Activated CD8-positive, alpha-beta memory T cell treated with anti-CD3 and anti-CD28 coated beads, Interleukin-2, amount 10 ng/mL, durations not matched to agents 7 days and 5 days (primary cell): ENCODE results near the gene VKORC1L1. TPM values are rescaled to one million over a fixed set of nuclear protein-coding genes. Genes with fewer than 3 reads are reported as not detected.
"Not testable (repeated sequence)": the region's sequence is repeated elsewhere in the genome, so short reads cannot be mapped to it uniquely, and the experiment has no call there.

Experiments
- ATAC-seq: fragments of 150-1000 bp; cut with Tn5 transposase; one replicate; pipeline ENCODE4 v1.10.0; 2021; ENCODE audit warnings: moderate library complexity
- CTCF ChIA-PET: fragments of 350-600 bp; sonication (Branson Sonifier 250); formaldehyde crosslinking; loops from one replicate; lab custom pipeline; 2021; ENCODE audit warnings: antibody characterized with exemption; lab: Charles Lee
- DNase-seq: peaks from one replicate; pipeline ENCODE4 v3.0.0-alpha.2; 2020
- H3K27ac Mint-ChIP-seq: one replicate; pipeline ENCODE4 v1.8.0; 2021; ENCODE audit warnings: mild to moderate bottlenecking, mixed read lengths
- H3K27me3 Mint-ChIP-seq: one replicate; pipeline ENCODE4 v1.8.0; 2021; ENCODE audit warnings: mixed read lengths
- H3K36me3 Mint-ChIP-seq: one replicate; pipeline ENCODE4 v1.8.0; 2021; ENCODE audit warnings: mild to moderate bottlenecking, mixed read lengths
- H3K4me1 Mint-ChIP-seq: one replicate; pipeline ENCODE4 v1.8.0; 2021; ENCODE audit warnings: mixed read lengths
- H3K4me3 Mint-ChIP-seq: one replicate; pipeline ENCODE4 v1.8.0; 2021; ENCODE audit warnings: mild to moderate bottlenecking, moderate library complexity, mixed read lengths
- H3K9me3 Mint-ChIP-seq: one replicate; pipeline ENCODE4 v1.8.0; 2022; ENCODE audit warnings: low read depth, mixed read lengths
- total RNA-seq, 2 experiments: library from RNA; stranded (reverse); gene quantifications; one replicate each; pipeline ENCODE4 v1.2.3, GENCODE V29; 2021

VKORC1L1 gene
- total RNA-seq, 2 experiments from 2014 or later, result 14.1 to 20.3 TPM

- H3K36me3 Mint-ChIP-seq, result peaks cover 64% of the 10 kb centered on the region
- H3K4me1 Mint-ChIP-seq, H3K27me3 Mint-ChIP-seq, H3K9me3 Mint-ChIP-seq, ATAC-seq, H3K27ac Mint-ChIP-seq, DNase-seq, H3K4me3 Mint-ChIP-seq, CTCF ChIA-PET: not testable (repeated sequence)
Measured at GRCh38 chr7:65964671-65965070, 91.8 kb downstream of the VKORC1L1 start.

DNA sequence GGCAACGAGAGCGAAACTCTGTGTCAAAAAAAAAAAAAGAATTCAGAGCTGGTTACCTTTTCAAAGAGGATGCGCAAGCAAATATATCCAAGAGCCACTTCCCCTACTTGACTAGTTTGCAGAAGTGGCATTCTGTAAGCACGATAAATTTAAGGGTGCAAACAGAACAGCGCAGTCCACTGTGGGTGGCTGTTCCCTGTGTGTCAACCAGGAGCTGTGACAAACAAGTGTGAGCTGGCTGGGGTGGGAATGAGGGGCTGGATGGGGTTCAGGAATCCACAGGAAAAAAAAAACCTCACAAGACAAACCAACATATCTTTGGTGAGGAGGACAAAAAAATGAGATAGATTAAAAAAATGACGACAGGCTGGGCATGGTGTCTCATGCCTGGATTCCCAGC lies 93.3 kb downstream of the VKORC1L1 start:
- ATAC-seq, result no peak
- DNase-seq, result no peak
- Mint-ChIP-seq H3K4me3 (no peak overlapping the region), H3K27ac (no peak overlapping the region), H3K9me3 (no peaks in the 10 kb centered on the region), H3K4me1 (no peaks in the 10 kb centered on the region), H3K36me3 (peaks cover 65% of the 10 kb centered on the region), H3K27me3 (no peaks in the 10 kb centered on the region)
- CTCF ChIA-PET, result no interaction called here

GRCh38 chr7:65967361-65968155 lies 94.7 kb downstream of the VKORC1L1 start:
- Mint-ChIP-seq H3K4me3 (no peak overlapping the region), H3K4me1 (no peaks in the 10 kb centered on the region), H3K27ac (no peak overlapping the region), H3K27me3 (no peaks in the 10 kb centered on the region), H3K9me3 (no peaks in the 10 kb centered on the region), H3K36me3 (peaks cover 67% of the 10 kb centered on the region)
- DNase-seq, result no peak
- no peak for ATAC-seq
- CTCF ChIA-PET, result no interaction called here

DNA sequence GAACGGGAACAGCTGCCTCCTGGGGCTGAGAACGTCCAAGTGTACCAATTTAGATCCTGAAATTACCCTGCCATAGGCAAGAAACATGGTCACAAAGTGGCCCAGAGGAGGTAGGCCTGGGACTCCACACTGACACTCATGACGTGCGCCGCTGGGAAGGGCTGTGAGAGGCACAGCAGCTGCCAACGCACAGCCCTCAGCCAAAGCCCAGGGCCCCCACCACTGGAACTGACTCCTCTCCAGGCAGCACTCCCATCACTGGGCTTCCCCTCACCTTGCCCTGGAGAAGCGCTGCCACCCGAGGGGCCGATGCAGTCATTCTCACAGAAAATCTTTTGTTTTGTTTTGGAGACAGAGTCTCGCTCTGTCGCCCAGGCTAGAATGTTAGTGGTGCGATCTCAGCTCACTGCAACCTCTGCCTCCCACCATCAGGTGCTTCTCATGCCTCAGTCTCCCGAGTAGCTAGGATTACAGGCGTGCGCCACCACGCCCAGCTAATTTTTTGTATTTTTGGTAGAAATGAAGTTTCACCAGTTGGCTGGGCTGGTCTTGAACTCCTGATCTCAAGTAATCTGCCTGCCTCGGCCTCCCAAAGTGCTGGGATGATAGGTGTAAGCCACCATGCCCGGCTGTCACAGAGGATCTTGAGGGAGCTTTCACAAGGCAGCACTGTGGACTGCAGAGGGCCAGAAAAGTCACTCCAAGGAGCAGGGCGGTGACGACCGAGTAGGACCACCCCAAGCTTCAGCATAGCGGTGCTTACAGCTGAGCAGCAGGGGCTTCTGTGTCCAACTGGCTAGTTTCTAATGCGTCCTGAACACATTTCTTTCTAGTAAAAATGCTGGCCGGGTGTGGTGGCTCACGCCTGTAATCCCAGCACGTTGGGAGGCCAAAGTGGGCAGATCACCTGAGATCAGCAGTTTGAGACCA lies 95.6 kb downstream of the VKORC1L1 start:
- Mint-ChIP-seq H3K36me3 (peaks cover 66% of the 10 kb centered on the region), H3K27me3 (no peaks in the 10 kb centered on the region), H3K4me1 (no peaks in the 10 kb centered on the region), H3K27ac (no peak overlapping the region), H3K4me3 (no peak overlapping the region), H3K9me3 (no peaks in the 10 kb centered on the region)
- ATAC-seq (no peak), DNase-seq (no peak)
- CTCF ChIA-PET, result interaction anchor here (0.6 kb wide), 1 partner anchor 16 kb away, joined by 3 read pairs; no protein-coding TSS in a partner anchor

DNA sequence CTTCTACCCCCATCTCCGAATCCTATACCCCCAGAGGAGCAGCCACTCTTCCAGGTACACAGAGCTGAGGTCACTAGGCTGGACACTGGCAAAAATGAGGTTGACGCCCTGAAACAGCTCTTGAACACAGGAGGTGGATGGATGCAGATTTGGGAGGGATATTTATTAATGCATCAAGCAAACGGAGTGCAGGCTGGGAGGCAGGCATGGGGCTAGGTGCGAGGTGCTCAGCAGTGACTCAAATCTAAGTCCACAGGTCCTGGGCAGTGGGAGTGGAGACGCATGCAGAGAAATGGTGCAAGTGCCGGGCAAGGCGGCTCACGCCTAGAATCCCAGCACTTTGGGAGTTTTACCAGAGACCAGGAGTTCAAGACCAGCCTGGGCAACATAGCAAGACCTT lies 98.1 kb downstream of the VKORC1L1 start:
- Mint-ChIP-seq H3K4me3 (no peak overlapping the region), H3K36me3 (peaks cover 59% of the 10 kb centered on the region), H3K27me3 (no peaks in the 10 kb centered on the region), H3K27ac (no peak overlapping the region), H3K9me3 (no peaks in the 10 kb centered on the region), H3K4me1 (no peaks in the 10 kb centered on the region)
- ATAC-seq (no peak), DNase-seq (no peak)
- CTCF ChIA-PET, result interaction anchor here (0.9 kb wide), 1 partner anchor 19 kb away, joined by 4 read pairs; no protein-coding TSS in a partner anchor

- Mint-ChIP-seq H3K27ac (no peak overlapping the region), H3K27me3 (no peaks in the 10 kb centered on the region), H3K36me3 (peaks cover 46% of the 10 kb centered on the region), H3K4me3 (no peak overlapping the region), H3K4me1 (no peaks in the 10 kb centered on the region), H3K9me3 (no peaks in the 10 kb centered on the region)
- DNase-seq (no peak), ATAC-seq (no peak)
- CTCF ChIA-PET, result no interaction called here
Measured at GRCh38 chr7:65972976-65973375, 100.1 kb downstream of the VKORC1L1 start.

GRCh38 chr7:65974191-65974801 lies 101.4 kb downstream of the VKORC1L1 start:
- Mint-ChIP-seq H3K4me1 (no peaks in the 10 kb centered on the region), H3K27me3 (no peaks in the 10 kb centered on the region), H3K4me3 (no peak overlapping the region), H3K36me3 (peaks cover 45% of the 10 kb centered on the region), H3K9me3 (no peaks in the 10 kb centered on the region), H3K27ac (no peak overlapping the region)
- CTCF ChIA-PET, result no interaction called here
- ATAC-seq, result no peak
- DNase-seq, result no peak

GRCh38 chr7:65974876-65975275 lies 102.0 kb downstream of the VKORC1L1 start:
- DNase-seq (no peak), ATAC-seq (no peak)
- H3K27ac Mint-ChIP-seq, result no peak overlapping the region
- no peaks in the 10 kb centered on the region for H3K9me3 Mint-ChIP-seq
- peaks cover 44% of the 10 kb centered on the region for H3K36me3 Mint-ChIP-seq
- no peaks in the 10 kb centered on the region for H3K4me1 Mint-ChIP-seq
- H3K27me3 Mint-ChIP-seq, result no peaks in the 10 kb centered on the region
- no peak overlapping the region for H3K4me3 Mint-ChIP-seq
- CTCF ChIA-PET, result no interaction called here

DNA sequence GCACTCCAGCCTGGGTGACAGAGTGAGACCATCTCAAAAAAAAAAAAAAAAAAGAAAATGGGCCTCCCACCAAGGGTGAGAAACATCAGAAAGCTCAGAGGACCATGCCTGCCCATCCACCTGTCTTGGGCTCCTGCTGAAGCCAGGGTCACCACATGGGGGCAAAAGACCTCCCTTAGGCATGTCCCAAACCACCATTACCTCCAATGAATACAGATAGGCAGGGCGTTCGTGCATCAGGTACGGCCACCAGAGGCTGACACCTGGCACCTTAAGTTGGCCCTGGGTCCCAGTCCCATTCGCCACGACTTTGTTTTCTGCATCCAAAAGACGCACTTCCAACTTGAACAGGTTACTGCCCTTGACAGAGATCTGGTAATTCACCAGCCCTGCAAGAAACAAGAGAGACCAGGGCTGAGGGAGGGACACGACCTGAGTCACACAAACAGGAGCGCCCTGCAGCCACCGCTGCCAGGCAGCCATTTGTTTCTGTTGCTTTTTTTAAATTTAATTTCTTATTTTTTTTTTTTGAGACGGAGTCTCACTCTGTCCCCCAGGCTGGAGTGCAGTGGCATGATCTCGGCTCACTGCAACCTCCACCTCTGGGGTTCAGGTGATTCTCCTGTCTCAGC lies 103.1 kb downstream of the VKORC1L1 start:
- no peaks in the 10 kb centered on the region for H3K9me3 Mint-ChIP-seq
- no peak overlapping the region for H3K27ac Mint-ChIP-seq
- DNase-seq (no peak), ATAC-seq (no peak)
- H3K36me3 Mint-ChIP-seq, result peaks cover 44% of the 10 kb centered on the region
- peaks cover 5% of the 10 kb centered on the region for H3K4me1 Mint-ChIP-seq
- H3K27me3 Mint-ChIP-seq, result no peaks in the 10 kb centered on the region
- CTCF ChIA-PET, result no interaction called here
- H3K4me3 Mint-ChIP-seq, result no peak overlapping the region

GRCh38 chr7:65976659-65977196 lies 103.9 kb downstream of the VKORC1L1 start:
- Mint-ChIP-seq H3K27me3 (no peaks in the 10 kb centered on the region), H3K36me3 (peaks cover 41% of the 10 kb centered on the region), H3K27ac (no peak overlapping the region), H3K4me1 (peaks cover 6% of the 10 kb centered on the region), H3K9me3 (no peaks in the 10 kb centered on the region), H3K4me3 (no peak overlapping the region)
- CTCF ChIA-PET, result no interaction called here
- DNase-seq (no peak), ATAC-seq (no peak)

DNA sequence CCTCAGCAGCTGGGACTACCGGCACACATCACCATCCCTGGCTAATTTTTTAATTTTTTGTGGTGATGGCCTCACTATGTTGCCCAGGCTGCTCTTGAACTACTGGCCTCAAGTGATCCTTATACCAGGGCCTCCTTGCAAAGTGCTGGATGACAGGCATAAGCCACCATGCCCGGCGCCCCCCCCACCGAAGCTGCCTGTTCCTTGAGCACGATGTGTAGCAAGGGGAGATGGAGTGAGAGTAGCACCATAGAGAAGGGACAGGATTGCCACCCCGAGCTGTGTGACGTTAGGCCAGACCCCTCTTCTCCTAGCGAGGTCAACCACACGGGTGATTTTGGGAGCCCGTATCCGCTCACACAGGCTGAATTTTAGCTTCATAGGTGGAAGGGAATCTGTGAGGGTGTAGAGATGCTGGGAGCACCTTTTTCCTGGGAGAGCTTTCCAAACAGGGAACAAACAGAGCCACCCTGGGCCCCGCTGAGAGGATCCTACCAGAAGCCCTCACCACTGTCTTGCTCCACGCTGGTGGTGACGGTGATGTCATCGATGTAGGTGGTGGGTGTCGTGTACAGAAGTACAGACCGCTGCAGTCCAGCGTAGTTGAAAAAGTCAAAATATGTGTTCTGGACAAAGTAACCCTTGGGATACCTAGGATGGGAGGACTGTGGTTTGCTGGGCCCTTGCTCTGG lies 106.2 kb downstream of the VKORC1L1 start:
- no peak overlapping the region for H3K27ac Mint-ChIP-seq
- CTCF ChIA-PET, result no interaction called here
- H3K36me3 Mint-ChIP-seq, result peaks cover 26% of the 10 kb centered on the region
- H3K4me3 Mint-ChIP-seq, result no peak overlapping the region
- no peak for ATAC-seq
- no peaks in the 10 kb centered on the region for H3K27me3 Mint-ChIP-seq
- no peak for DNase-seq
- H3K9me3 Mint-ChIP-seq, result no peaks in the 10 kb centered on the region
- H3K4me1 Mint-ChIP-seq, result peaks cover 6% of the 10 kb centered on the region

GRCh38 chr7:65979583-65980477 lies 107.0 kb downstream of the VKORC1L1 start:
- H3K9me3 Mint-ChIP-seq, result no peaks in the 10 kb centered on the region
- ATAC-seq (no peak), DNase-seq (no peak)
- CTCF ChIA-PET, result no interaction called here
- H3K27ac Mint-ChIP-seq, result peak overlapping the region; percentile 99
- peaks cover 6% of the 10 kb centered on the region for H3K4me1 Mint-ChIP-seq
- H3K36me3 Mint-ChIP-seq, result peaks cover 21% of the 10 kb centered on the region
- H3K27me3 Mint-ChIP-seq, result no peaks in the 10 kb centered on the region
- H3K4me3 Mint-ChIP-seq, result peak overlapping the region; percentile 86
